Smooth muscle cell (in vitro differentiated cells): ENCODE measurements around the gene ASH1L. TPM values are rescaled to one million over a fixed set of nuclear protein-coding genes. Genes with fewer than 3 reads are reported as not detected.

ENCODE experiments used
- DNase-seq: peaks from one replicate; lab custom pipeline; 2025; ENCODE audit not compliant: unreplicated experiment; lab: John Stamatoyannopoulos, UW
- H2AFZ ChIP-seq: fragments of 200-600 bp; sonication (generic); 2 replicates; pipeline ENCODE4 v1.6.0; 2016; ENCODE audit warnings: antibody characterized with exemption, low read depth, mild to moderate bottlenecking
- H3F3A ChIP-seq: fragments of 200-600 bp; sonication (generic); 2 replicates; pipeline ENCODE4 v1.6.0; 2017; ENCODE audit warnings: antibody characterized with exemption, low read depth
- H3K27ac ChIP-seq: fragments of 200-600 bp; sonication (generic); 2 replicates; pipeline ENCODE4 v1.5.1; 2016; ENCODE audit warnings: low read depth, mild to moderate bottlenecking
- H3K27me3 ChIP-seq: fragments of 200-600 bp; sonication (generic); 2 replicates; pipeline ENCODE4 v1.6.1; 2016; ENCODE audit warnings: low read depth, mild to moderate bottlenecking
- H3K36me3 ChIP-seq: fragments of 200-600 bp; sonication (generic); 2 replicates; pipeline ENCODE4 v1.5.1; 2016; ENCODE audit warnings: low read depth
- H3K4me1 ChIP-seq: fragments of 200-600 bp; sonication (generic); 2 replicates; pipeline ENCODE4 v1.5.1; 2016; ENCODE audit warnings: low read depth
- H3K4me2 ChIP-seq: fragments of 200-600 bp; sonication (generic); 2 replicates; pipeline ENCODE4 v1.6.0; 2016; ENCODE audit warnings: mild to moderate bottlenecking
- H3K4me3 ChIP-seq: fragments of 200-600 bp; sonication (generic); 2 replicates; pipeline ENCODE4 v1.5.1; 2016; ENCODE audit warnings: mild to moderate bottlenecking
- H3K79me2 ChIP-seq: fragments of 200-600 bp; sonication (generic); 2 replicates; pipeline ENCODE4 v1.6.0; 2016; ENCODE audit warnings: low read depth, mild to moderate bottlenecking
- H3K9ac ChIP-seq: fragments of 200-600 bp; sonication (generic); 2 replicates; pipeline ENCODE4 v1.6.0; 2016; ENCODE audit warnings: low read depth
- H3K9me3 ChIP-seq: fragments of 200-600 bp; sonication (generic); replicated peaks from 2 replicates; pipeline ENCODE4 v1.5.1; 2016; ENCODE audit warnings: low read depth
- H4K20me1 ChIP-seq: fragments of 200-600 bp; sonication (generic); 2 replicates; pipeline ENCODE4 v1.6.0; 2016; ENCODE audit warnings: low read depth
- WGBS: methylation state at CpG from one replicate; pipeline ENCODE4 v1.1.7; 2016; ENCODE audit warnings: low lambda C conversion rate; 5-methylcytosine and 5-hydroxymethylcytosine counted together
- polyA plus RNA-seq: library from polyadenylated mRNA; unstranded; fragments of >200 nt; fragmentation: Nextera tagmentation; extraction: Ambion mirVana; gene quantifications from 2 replicates; pipeline ENCODE4 v1.2.1, GENCODE V29; 2016
- total RNA-seq: library from RNA; depleted of rRNA; stranded (reverse); fragments of >200 nt; gene quantifications from 2 replicates; pipeline ENCODE4 v1.2.3, GENCODE V29; 2014
- TF ChIP-seq, protein P1 (sequence below): fragments of 200-600 bp; sonication (generic); IDR thresholded peaks from 2 replicates; pipeline ENCODE4 v1.5.1; 2017; ENCODE audit warnings: borderline replicate concordance, mild to moderate bottlenecking, antibody characterized with exemption; ENCODE audit not compliant: insufficient read depth, poor library complexity, severe bottlenecking

ASH1L gene
- total and polyA plus RNA-seq, 2 experiments from 2014 or later = 9.2 to 38.7 TPM

DNA sequence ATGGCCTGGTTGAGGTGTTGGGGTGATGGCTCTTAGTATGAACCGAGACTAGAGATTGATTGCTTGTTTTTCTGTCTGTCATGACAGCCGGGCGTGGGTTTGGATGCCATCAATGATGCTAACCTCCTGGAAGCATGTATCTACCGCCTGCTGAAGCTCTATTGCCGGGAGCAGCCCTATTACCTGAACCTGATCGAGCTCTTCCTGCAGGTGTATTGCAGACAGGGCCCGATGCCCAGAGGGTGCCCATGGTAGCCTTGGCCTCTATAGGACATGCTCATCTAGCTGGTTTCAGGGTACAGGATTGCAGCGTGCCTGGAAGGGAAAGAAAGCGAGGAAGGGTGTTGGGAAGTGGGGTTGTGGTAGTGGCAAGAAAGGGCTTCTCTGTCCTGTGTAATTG is 244.5 kb downstream of the ASH1L start:
- TF ChIP-seq, protein P1, sequence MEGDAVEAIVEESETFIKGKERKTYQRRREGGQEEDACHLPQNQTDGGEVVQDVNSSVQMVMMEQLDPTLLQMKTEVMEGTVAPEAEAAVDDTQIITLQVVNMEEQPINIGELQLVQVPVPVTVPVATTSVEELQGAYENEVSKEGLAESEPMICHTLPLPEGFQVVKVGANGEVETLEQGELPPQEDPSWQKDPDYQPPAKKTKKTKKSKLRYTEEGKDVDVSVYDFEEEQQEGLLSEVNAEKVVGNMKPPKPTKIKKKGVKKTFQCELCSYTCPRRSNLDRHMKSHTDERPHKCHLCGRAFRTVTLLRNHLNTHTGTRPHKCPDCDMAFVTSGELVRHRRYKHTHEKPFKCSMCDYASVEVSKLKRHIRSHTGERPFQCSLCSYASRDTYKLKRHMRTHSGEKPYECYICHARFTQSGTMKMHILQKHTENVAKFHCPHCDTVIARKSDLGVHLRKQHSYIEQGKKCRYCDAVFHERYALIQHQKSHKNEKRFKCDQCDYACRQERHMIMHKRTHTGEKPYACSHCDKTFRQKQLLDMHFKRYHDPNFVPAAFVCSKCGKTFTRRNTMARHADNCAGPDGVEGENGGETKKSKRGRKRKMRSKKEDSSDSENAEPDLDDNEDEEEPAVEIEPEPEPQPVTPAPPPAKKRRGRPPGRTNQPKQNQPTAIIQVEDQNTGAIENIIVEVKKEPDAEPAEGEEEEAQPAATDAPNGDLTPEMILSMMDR = no peak
- H3K27ac ChIP-seq = no peak overlapping the region
- WGBS = 97% methylated on average over 9 of the region's 9 CpGs
- no peaks in the 10 kb centered on the region for H3K27me3 ChIP-seq
- no peaks in the 10 kb centered on the region for H3K9me3 ChIP-seq
- H4K20me1 ChIP-seq = peaks cover 31% of the 10 kb centered on the region
- H3K9ac ChIP-seq = no peak overlapping the region
- no peak for DNase-seq
- H3K4me1 ChIP-seq = peaks cover 14% of the 10 kb centered on the region
- H3F3A ChIP-seq = peaks cover 10% of the 10 kb centered on the region
- no peaks in the 10 kb centered on the region for H3K79me2 ChIP-seq
- no peak overlapping the region for H3K4me2 ChIP-seq
- H3K4me3 ChIP-seq = no peak overlapping the region
- no peaks in the 10 kb centered on the region for H3K36me3 ChIP-seq
- no peak overlapping the region for H2AFZ ChIP-seq

DNA sequence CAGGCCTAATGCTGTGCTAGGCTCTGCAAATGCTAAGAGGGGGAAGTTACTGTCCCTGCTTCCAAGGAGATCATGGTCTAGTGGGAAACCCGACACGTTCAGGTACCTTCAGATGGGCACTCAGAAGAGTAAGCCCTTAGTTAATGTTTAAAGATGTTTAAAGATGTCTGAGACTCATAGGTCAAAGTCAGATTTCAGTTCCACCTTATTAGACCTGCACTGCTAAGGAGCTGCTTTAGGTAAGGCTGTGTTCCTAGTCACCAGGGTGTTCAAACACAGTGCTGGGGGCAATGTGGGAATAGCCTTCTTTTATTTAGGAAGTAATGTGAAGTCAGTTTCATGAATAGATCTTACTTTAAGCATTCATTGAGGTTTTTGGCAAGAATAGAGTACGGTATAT is 245.7 kb downstream of the ASH1L start:
- TF ChIP-seq, protein P1 = no peak

DNA sequence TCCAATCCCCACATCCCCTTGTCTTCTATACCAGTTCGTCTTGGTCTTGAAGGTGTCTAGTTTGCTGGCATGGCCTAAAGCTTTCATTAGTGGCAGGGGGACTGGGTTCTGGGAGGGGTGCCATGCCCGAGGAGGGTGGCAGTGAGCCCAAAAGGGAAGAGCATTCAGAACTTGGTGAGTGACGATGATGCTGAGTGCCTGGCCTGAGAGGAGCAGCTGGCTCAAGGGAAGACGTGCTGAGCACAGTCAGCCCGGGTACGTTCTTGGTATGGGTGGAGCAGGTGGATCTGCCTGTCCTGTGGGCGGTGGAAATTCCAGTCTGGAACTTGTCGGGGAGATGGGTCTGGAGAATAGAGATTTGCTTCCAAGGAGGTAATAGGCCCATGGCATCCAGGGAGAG is 249.3 kb downstream of the ASH1L start:
- peaks cover 38% of the 10 kb centered on the region for H4K20me1 ChIP-seq
- WGBS = 84% methylated on average over 8 of the region's 8 CpGs
- H3K4me1 ChIP-seq = peaks cover 16% of the 10 kb centered on the region
- no peaks in the 10 kb centered on the region for H3K27me3 ChIP-seq
- TF ChIP-seq, protein P1 = no peak
- no peak overlapping the region for H3K4me3 ChIP-seq
- no peak for DNase-seq
- H2AFZ ChIP-seq = no peak overlapping the region
- H3F3A ChIP-seq = peaks cover 6% of the 10 kb centered on the region
- no peak overlapping the region for H3K27ac ChIP-seq
- no peak overlapping the region for H3K9ac ChIP-seq
- no peaks in the 10 kb centered on the region for H3K9me3 ChIP-seq
- no peaks in the 10 kb centered on the region for H3K36me3 ChIP-seq
- H3K4me2 ChIP-seq = no peak overlapping the region
- H3K79me2 ChIP-seq = peaks cover 37% of the 10 kb centered on the region

More for the DNA sequence above, 245.7 kb downstream of the ASH1L start:
- Histone ChIP-seq H3K27me3 (no peaks in the 10 kb centered on the region), H4K20me1 (peaks cover 33% of the 10 kb centered on the region), H3K27ac (no peak overlapping the region), H3K9me3 (no peaks in the 10 kb centered on the region), H3K4me3 (no peak overlapping the region), H3K36me3 (no peaks in the 10 kb centered on the region), H2AFZ (no peak overlapping the region), H3K79me2 (peaks cover 5% of the 10 kb centered on the region), H3K4me1 (peaks cover 9% of the 10 kb centered on the region), H3K9ac (no peak overlapping the region), H3F3A (peaks cover 10% of the 10 kb centered on the region), H3K4me2 (no peak overlapping the region)
- DNase-seq = no peak
- 93% methylated on average over 3 of the region's 3 CpGs for WGBS

DNA sequence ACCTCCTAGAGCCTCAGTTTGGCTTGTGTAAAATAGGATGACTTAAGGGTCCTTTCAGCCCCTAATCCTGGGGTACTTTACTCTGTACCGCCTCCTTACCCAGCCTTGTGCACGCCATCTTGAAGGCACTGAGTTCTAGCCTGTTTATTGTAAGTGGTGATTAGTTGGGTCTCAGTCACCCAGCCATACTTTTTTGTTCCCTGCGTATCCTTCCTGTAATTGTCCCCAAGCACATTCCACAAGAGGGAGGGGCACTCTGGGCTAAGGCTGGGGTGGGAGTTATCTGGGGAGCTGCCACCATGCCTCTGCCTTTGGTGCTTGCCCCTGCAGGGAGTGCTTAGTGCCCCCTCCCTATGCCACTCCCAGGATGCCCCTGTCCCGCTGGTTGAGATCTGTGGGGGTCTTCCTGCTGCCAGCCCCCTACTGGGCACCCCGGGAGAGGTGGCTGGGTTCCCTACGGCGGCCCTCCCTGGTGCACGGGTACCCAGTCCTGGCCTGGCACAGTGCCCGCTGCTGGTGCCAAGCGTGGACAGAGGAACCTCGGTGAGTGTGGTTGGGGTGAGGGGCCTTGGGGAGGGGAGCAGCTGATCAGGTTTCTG is 253.1 kb downstream of the ASH1L start:
- peaks cover 6% of the 10 kb centered on the region for H3F3A ChIP-seq
- H2AFZ ChIP-seq = no peak overlapping the region
- no peaks in the 10 kb centered on the region for H3K36me3 ChIP-seq
- H3K9ac ChIP-seq = peak overlapping the region; percentile 89
- H3K9me3 ChIP-seq = no peaks in the 10 kb centered on the region
- WGBS = 34% methylated on average over 11 of the region's 11 CpGs
- H3K4me2 ChIP-seq = peak overlapping the region; percentile 97
- H4K20me1 ChIP-seq = peaks cover 23% of the 10 kb centered on the region
- H3K4me3 ChIP-seq = peak overlapping the region; percentile 71
- peaks cover 37% of the 10 kb centered on the region for H3K79me2 ChIP-seq
- no peak for DNase-seq
- H3K27me3 ChIP-seq = no peaks in the 10 kb centered on the region
- peak overlapping the region; percentile 76 for H3K27ac ChIP-seq
- TF ChIP-seq, protein P1 = no peak
- H3K4me1 ChIP-seq = peaks cover 16% of the 10 kb centered on the region
